Ishikawa (cell line): Measurements from ENCODE around the gene LRRTM4.

ENCODE experiments used
- CEBPB ChIP-seq: IDR thresholded peaks from 2 replicates; pipeline ENCODE4 v1.6.1; 2012
- CREB1 ChIP-seq: IDR thresholded peaks from 2 replicates; pipeline ENCODE4 v1.6.1; 2012; ENCODE audit warnings: low read depth
- EGR1 ChIP-seq: IDR thresholded peaks from 2 replicates; pipeline ENCODE4 v1.6.1; 2012
- EP300 ChIP-seq: IDR thresholded peaks from 2 replicates; pipeline ENCODE4 v1.6.1; 2012; ENCODE audit warnings: borderline replicate concordance
- FOXM1 ChIP-seq: IDR thresholded peaks from 2 replicates; pipeline ENCODE4 v1.6.1; 2012; ENCODE audit warnings: low read depth, borderline replicate concordance
- MAX ChIP-seq: IDR thresholded peaks from 2 replicates; pipeline ENCODE4 v1.6.1; 2012
- NFIC ChIP-seq: IDR thresholded peaks from 2 replicates; pipeline ENCODE4 v1.6.1; 2012
- RAD21 ChIP-seq: IDR thresholded peaks from 2 replicates; pipeline ENCODE4 v1.6.1; 2012; ENCODE audit warnings: low read depth
- REST ChIP-seq: IDR thresholded peaks from 2 replicates; pipeline ENCODE4 v1.6.1; 2012; ENCODE audit warnings: low read depth, mild to moderate bottlenecking
- TAF1 ChIP-seq: IDR thresholded peaks from 2 replicates; pipeline ENCODE4 v1.6.1; 2012; ENCODE audit warnings: low read depth, mild to moderate bottlenecking
- TCF12 ChIP-seq: IDR thresholded peaks from 2 replicates; pipeline ENCODE4 v1.6.1; 2012; ENCODE audit warnings: low read depth
- TEAD4 ChIP-seq: IDR thresholded peaks from 2 replicates; pipeline ENCODE4 v1.6.1; 2012
- USF1 ChIP-seq: IDR thresholded peaks from 2 replicates; pipeline ENCODE4 v1.6.1; 2012
- YY1 ChIP-seq: IDR thresholded peaks from 2 replicates; pipeline ENCODE4 v1.6.1; 2012; ENCODE audit warnings: low read depth
- ZBTB7A ChIP-seq: IDR thresholded peaks from 2 replicates; pipeline ENCODE4 v1.6.1; 2012; ENCODE audit warnings: low read depth

The LRRTM4 gene

GRCh38 chr2:77348821-77349220, 173.4 kb downstream of the LRRTM4 start:
- TF ChIP-seq ZBTB7A, result no peak
- peak; percentile 18; the same call in 1 of the 2 replicates for TF ChIP-seq REST

GRCh38 chr2:77336013-77336412, 186.2 kb downstream of the LRRTM4 start:
- TF ChIP-seq REST, result no peak
- no peak for TF ChIP-seq USF1
- TF ChIP-seq CEBPB, result no peak
- no peak for TF ChIP-seq RAD21
- TF ChIP-seq NFIC, result no peak

GRCh38 chr2:77328134-77328931, 193.8 kb downstream of the LRRTM4 start:
- TF ChIP-seq TCF12, result no peak
- no peak for TF ChIP-seq EGR1
- TF ChIP-seq TAF1, result no peak
- no peak for TF ChIP-seq CREB1
- TF ChIP-seq RAD21, result no peak
- TF ChIP-seq YY1, result no peak
- TF ChIP-seq MAX, result no peak
- no peak for TF ChIP-seq FOXM1
- TF ChIP-seq NFIC, result no peak
- no peak for TF ChIP-seq ZBTB7A
- TF ChIP-seq REST, result no peak
- TF ChIP-seq TEAD4, result no peak
- no peak for TF ChIP-seq USF1
- TF ChIP-seq CEBPB, result no peak

- no peak for TF ChIP-seq ZBTB7A
- TF ChIP-seq YY1, result no peak
- TF ChIP-seq EP300, result no peak
- TF ChIP-seq TEAD4, result no peak
- no peak for TF ChIP-seq TCF12
- TF ChIP-seq CEBPB, result no peak
- no peak for TF ChIP-seq REST
- TF ChIP-seq MAX, result no peak
- no peak for TF ChIP-seq TAF1
- no peak for TF ChIP-seq FOXM1
- TF ChIP-seq NFIC, result no peak
- TF ChIP-seq RAD21, result no peak
- no peak for TF ChIP-seq CREB1
These were observed 196.8 kb downstream of the LRRTM4 start for GRCh38 chr2:77325395-77325794.
